ENCODE results near the gene CDK5R1.
A peak's percentile ranks its signal among the peaks of the same experiment; 100 is the strongest.

Gene CDK5R1

GRCh38 chr17:32494621-32495358, 8.0 kb downstream of the CDK5R1 start:
- TF ChIP-seq CTCF (IDR thresholded peaks at IDR 0.05; ENCODE audit: control insufficient read depth, insufficient read depth, low read depth, low read length, missing control alignments) = no peak
- DNase-seq (ENCODE audit: low read depth) = no peak
- no peak overlapping the region for H3K4me3 ChIP-seq (ENCODE audit: control insufficient read depth, low read depth, low read length)

- no peak overlapping the region for H3K4me3 ChIP-seq (ENCODE audit: control insufficient read depth, low read depth, low read length)
- no peak for DNase-seq (ENCODE audit: low read depth)
- no peak for TF ChIP-seq CTCF (IDR thresholded peaks at IDR 0.05; ENCODE audit: control insufficient read depth, insufficient read depth, low read depth, low read length, missing control alignments)
These were observed 8.8 kb downstream of the CDK5R1 start for GRCh38 chr17:32495359-32496231.

GRCh38 chr17:32496395-32497073, 9.7 kb downstream of the CDK5R1 start:
- peak; percentile 48 for DNase-seq (ENCODE audit: low read depth)
- no peak for TF ChIP-seq CTCF (IDR thresholded peaks at IDR 0.05; ENCODE audit: control insufficient read depth, insufficient read depth, low read depth, low read length, missing control alignments)
- H3K4me3 ChIP-seq (ENCODE audit: control insufficient read depth, low read depth, low read length) = no peak overlapping the region

- DNase-seq (ENCODE audit: low read depth) = no peak
- H3K4me3 ChIP-seq (ENCODE audit: control insufficient read depth, low read depth, low read length) = no peak overlapping the region
- peak; percentile 29 for TF ChIP-seq CTCF (IDR thresholded peaks at IDR 0.05; ENCODE audit: control insufficient read depth, insufficient read depth, low read depth, low read length, missing control alignments)
These were observed 10.8 kb downstream of the CDK5R1 start for GRCh38 chr17:32497431-32498205.

- no peak for TF ChIP-seq CTCF (IDR thresholded peaks at IDR 0.05; ENCODE audit: control insufficient read depth, insufficient read depth, low read depth, low read length, missing control alignments)
These were observed 11.6 kb downstream of the CDK5R1 start for GRCh38 chr17:32498391-32498790.

GRCh38 chr17:32502013-32502412, 15.2 kb downstream of the CDK5R1 start:
- TF ChIP-seq CTCF (IDR thresholded peaks at IDR 0.05; ENCODE audit: control insufficient read depth, insufficient read depth, low read depth, low read length, missing control alignments) = no peak
- no peak for DNase-seq (ENCODE audit: low read depth)
- no peak overlapping the region for H3K4me3 ChIP-seq (ENCODE audit: control insufficient read depth, low read depth, low read length)

More at GRCh38 chr17:32498391-32498790, 11.6 kb downstream of the CDK5R1 start:
- no peak for DNase-seq (ENCODE audit: low read depth)
- H3K4me3 ChIP-seq (ENCODE audit: control insufficient read depth, low read depth, low read length) = no peak overlapping the region

Data from AG09309 (cell line).